Ramos (cell line): ENCODE data around the gene MRNIP.
"Not testable (repeated sequence)": the region's sequence is repeated elsewhere in the genome, so short reads cannot be mapped to it uniquely, and the experiment has no call there.

Experiments
- in situ Hi-C: fragments of 300-500 bp; cut with MboI; formaldehyde crosslinking; loops from one replicate; pipeline ENCODE4 v1.14.3; 2022; ENCODE audit warnings: low sequenced_read_pairs; ENCODE audit not compliant: unreplicated experiment

MRNIP gene

DNA sequence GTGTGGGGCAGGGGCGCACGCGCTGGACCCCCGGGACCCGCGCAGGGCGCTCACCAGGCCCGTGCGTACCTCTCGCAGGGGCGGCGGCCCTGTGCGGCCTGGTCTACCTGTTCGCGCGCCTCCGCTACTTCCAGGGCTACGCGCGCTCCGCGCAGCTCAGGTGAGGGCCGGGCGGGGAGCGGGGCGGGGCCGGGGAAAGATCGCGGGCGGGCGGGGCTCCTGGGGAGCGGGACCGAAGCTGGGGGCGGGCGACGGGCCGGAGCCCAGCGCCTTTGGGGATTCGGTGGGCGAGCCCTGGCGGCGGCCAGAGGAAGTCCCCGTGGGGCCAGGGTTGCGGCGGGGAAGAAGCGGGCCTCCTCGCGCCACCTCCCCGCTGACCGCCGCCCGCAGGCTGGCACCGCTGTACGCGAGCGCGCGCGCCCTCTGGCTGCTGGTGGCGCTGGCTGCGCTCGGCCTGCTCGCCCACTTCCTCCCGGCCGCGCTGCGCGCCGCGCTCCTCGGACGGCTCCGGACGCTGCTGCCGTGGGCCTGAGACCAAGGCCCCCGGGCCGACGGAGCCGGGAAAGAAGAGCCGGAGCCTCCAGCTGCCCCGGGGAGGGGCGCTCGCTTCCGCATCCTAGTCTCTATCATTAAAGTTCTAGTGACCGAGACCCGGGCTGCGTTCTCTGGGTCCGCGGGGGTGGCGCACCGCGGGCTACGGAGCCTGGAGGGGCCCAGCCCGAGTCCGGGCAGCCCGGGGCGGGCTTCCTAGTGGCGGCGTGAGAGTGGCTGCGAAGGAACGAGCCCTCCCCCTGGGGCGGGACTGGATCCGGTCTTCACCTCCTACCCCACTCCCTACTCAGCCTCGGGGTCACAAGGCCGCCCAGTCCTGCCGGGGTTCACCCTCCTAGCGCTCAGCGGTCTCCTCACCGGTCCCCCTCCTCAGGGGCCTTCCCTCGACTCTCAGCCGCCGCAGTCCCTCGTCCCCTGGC is 62.5 kb downstream of the MRNIP start:
- in situ Hi-C loops: loop anchor here (10.0 kb wide), 1 partner anchor 289 kb away; no protein-coding TSS in a partner anchor

DNA sequence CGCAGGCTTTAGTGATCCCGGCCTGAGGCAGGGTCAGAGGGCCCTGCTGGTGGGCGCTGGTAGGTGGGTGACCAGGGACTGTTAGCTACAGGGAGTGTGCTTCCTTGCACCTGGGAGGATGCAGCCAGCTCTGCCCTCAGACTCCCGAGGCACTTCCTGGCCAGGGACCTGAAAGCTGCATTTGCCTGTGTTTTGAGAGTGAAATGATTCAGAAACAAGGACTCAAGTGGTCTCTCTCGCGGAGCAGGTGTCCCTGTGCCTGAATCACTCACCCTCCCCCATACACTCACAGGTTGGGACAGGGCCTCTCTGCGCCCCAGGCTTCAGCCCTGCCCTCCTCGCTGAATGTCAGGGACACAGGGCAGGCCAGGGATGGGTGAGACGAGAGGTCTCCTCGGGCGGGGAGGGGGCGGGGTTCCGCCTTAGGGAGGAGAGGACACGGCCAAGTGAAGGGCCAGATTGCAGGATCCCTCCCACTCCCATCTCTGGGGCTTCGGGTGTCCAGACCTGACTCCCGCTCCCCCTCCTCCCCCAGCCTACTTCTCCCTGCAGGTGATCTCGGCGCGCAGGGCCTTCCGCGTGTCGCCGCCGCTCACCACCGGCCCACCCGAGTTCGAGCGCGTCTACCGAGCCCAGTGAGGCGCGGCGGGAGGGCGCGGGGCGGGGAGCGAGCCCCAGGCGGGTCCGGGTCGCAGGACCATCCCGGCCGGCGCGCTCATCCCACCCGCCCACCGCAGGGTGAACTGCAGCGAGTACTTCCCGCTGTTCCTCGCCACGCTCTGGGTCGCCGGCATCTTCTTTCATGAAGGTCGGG is 63.4 kb downstream of the MRNIP start:
- in situ Hi-C loops: loop anchor here (10.0 kb wide), 1 partner anchor 290 kb away; no protein-coding TSS in a partner anchor

DNA sequence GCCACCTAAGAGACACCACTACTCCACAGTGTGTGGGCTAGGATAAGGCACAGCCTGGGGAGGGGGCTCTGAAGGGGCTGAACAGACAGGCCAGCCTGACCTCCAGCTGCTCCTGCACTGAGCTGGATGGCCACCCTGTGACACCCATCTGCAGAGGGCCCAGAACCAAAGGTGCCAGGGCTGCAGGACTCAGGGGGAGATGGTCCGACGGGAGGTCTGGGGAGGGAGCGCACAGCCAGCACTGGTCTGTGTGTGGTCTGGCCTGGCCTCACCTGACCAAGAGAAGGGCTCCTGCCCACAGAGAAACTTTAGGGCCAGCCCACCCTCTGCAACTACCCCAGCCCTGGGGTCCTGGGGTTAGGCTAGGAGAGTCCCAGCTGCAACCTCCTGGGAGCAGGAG is 64.0 kb downstream of the MRNIP start:
- in situ Hi-C loops: loop anchor here (10.0 kb wide), 1 partner anchor 290 kb away; no protein-coding TSS in a partner anchor

DNA sequence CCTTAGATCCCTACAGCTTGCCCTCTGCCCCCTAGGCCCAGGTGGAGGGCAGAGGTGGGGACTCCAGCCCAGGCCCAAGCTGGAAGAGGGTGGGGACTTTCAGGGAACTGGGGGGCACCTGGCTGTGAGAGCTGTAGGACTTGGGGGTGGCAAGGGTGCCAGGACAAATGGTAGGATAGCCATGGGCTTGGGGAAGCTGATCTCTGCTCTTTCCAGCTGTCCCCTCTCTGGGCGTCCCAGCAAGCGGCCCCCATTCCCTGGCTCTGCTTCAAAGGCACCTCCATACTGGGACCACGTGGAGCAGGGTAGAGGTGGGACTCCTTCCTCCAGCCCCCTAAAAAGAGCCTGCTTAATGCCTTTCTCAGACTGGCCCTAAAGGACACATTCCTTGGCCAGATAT is 64.4 kb downstream of the MRNIP start:
- in situ Hi-C loops: loop anchor here (10.0 kb wide), 1 partner anchor 291 kb away; no protein-coding TSS in a partner anchor

DNA sequence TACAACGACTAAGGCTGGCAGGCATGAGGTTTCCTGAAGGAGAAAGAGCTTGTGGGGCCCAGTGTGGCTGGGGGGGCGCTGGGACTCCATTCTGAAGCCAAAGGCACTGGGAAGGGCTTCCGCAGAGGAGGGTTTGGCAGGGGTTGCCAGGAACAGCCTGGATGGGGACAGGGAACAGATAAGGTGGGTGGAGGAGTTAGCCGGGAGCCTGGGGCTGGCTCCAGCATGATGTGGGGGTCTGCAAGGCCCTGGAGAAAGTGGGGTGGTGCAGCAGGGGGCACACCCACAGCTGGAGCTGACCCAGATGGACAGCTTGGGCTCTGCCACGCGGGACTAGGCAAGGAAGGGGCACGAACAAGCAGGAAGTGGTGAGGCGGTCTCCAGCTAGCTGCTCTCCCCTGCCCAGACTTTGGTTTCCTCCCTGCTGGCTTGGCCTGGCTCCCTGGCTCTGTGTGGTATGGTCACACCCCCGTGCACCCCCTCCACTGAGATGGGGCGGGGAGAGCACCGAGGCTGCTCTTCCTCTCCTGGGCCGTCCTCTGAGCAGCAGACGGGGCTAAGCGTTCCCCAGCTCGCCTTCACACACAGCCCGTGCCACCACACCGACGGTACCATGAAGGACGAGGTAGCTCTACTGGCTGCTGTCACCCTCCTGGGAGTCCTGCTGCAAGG is 65.0 kb downstream of the MRNIP start, which contains the start of gene LTC4S:
Gene LTC4S, plus strand, starts transcription at position 519 of the 672 bp plus-strand sequence. Its CDS starts 95 bp downstream, at position 614.
- in situ Hi-C loops: loop anchor here (10.0 kb wide), 1 partner anchor 291 kb away; no protein-coding TSS in a partner anchor

DNA sequence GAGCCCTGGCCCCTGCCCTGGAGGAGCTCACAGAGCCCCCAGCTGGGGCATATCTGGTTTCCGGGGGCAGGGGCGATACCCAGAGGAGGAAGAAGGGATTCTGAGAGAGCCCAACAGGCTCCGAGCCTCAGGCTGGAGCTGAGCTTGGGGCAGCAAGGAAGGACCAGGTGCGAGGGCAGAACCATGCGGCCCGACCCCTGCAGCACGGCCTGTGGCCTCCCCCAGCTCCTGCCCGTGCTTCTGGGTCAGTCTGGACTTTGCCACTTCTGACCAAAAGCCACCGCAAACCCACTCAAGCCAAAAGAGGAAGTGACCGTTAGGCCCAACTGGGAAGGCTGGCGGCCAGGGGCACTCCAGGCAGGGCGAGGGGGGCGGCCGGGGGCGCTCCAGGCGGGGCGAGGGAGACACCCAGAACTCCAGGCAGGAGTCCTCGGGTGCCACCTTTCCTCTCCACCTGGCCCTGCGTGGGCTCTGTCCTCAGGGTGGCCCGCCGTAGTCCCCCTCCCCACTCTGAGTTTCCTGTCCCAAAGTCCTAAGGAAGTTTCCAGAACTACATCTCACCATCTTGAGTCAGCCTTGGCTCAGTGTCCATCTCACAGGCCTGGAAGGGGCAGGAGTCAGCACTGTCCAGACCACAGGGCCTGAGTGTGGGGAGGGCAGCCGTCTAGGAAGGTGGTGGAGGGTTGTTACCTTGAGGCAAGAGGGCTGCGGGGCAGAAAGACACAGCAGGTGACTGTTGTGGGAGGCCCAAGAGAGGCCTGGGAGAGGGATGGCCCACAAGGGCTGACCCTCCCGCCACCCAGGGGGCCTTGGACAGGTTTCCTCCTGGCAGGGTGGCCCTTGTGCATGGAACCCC is 65.8 kb downstream of the MRNIP start:
- in situ Hi-C loops: loop anchor here (10.0 kb wide), 1 partner anchor 292 kb away; no protein-coding TSS in a partner anchor

DNA sequence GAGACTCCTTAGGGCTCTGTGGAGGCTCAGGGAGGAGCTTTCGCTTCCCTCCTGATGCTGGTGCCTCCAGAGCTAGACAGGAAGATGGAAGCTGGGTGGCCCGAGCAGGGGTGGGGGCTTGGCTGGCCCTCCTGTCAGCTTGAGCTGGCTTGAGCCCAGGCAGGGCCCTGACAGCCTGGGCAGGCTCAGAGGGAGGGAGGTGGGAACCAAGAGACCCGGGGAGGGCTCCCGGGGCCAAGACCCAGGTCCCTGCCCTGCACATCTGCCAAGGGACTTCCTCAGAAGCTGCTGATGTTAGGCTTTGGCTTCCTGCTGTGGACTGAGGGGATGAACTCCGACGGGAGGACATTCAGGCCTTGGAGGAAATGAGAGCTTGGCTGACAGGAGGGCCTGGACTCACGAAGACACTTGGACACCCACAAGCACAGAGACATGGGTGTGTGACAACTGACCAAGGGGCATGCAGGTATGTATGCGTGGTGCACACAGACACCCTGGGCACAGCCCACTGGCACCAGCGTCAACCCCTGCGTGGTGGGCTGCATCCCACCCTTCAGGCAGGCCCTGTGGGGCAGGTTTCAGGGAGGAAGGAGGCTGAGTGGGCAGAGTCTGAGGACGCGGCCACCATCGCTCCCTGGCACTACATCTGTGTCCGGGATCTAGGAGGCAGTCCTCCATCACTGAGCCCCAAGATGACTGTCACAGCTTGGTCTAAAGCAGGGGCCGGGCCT is 66.6 kb downstream of the MRNIP start:
- in situ Hi-C loops: loop anchor here (10.0 kb wide), 1 partner anchor 293 kb away; no protein-coding TSS in a partner anchor

DNA sequence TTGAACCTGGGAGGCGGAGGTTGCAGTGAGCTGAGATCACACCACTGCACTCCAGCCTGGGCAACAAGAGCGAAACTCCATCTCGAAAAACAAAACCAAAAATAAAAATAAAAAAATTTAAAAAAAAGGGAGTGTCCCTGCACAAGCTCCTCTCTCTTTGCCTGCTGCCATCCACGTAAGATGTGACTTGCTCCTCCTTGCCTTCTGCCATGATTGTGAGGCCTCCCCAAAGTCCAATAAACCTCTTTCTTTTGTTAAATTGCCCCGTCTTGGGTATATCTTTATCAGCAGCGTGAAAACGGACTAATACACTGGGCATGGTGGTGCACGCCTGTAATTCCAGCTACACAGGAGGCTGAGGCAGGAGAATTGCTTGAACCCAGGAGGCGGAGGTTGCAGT is 69.3 kb downstream of the MRNIP start:
- in situ Hi-C loops: not testable (repeated sequence)

DNA sequence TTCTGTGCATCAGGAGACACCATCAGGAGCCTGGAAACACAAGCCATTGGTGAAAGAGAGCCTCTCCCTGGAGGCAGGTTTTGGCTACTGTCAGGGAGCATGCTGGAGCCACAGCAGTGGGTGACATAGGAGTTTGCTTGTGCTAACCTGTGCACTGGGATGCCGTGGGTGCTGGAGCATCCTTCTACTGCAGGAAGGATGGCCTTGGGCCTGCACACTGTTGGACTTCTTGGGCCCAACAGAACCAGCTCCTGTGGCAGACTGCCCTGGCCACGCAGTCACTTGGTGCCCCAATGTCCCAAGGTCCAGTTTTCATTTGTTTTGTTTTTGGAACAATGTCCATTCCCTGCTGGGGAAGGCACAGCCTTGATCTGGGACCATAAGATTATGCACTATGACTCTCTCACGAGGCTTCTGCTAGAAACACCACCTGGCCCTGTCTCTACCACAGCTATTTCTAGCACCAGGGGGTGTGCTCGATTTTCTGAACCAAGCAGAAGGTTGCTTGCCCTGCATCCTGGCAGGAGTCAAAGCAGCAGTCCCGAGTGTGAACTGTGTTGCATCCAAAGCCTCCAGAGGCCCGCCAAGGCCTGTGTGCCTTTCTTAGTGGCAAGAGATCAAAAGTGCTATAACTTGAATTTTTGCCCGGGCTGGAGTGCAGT is 70.3 kb downstream of the MRNIP start:
- in situ Hi-C loops: no loop called here
